AML-193 (cell line): ENCODE data around the gene APP.
"Not testable (repeated sequence)": the region's sequence is repeated elsewhere in the genome, so short reads cannot be mapped to it uniquely, and the experiment has no call there.

Experiments used
- DNase-seq, 2 experiments: peaks; one replicate each; lab custom pipeline; 2025; lab: John Stamatoyannopoulos, UW

The APP gene

GRCh38 chr21:26020510-26020909, 150.1 kb downstream of the APP start:
- DNase-seq = no peak

- DNase-seq = no peak
Measured at GRCh38 chr21:26020081-26020480, 150.5 kb downstream of the APP start.

- DNase-seq = no peak
Measured at GRCh38 chr21:26019236-26019635, 151.3 kb downstream of the APP start.

GRCh38 chr21:26013970-26014369, 156.6 kb downstream of the APP start:
- no peak for DNase-seq

GRCh38 chr21:26012482-26012881, 158.1 kb downstream of the APP start:
- not testable (repeated sequence) for DNase-seq

GRCh38 chr21:26011292-26011940, 159.2 kb downstream of the APP start:
- no peak for DNase-seq

GRCh38 chr21:26007951-26008498, 162.5 kb downstream of the APP start:
- no peak for DNase-seq

- DNase-seq = no peak
Measured at GRCh38 chr21:26005464-26005863, 165.1 kb downstream of the APP start.

- no peak for DNase-seq
Measured at GRCh38 chr21:26003404-26003803, 167.2 kb downstream of the APP start.

GRCh38 chr21:26001356-26001755, 169.2 kb downstream of the APP start:
- DNase-seq = no peak

GRCh38 chr21:25999921-26000582, 170.5 kb downstream of the APP start:
- DNase-seq = no peak

- DNase-seq = no peak
Measured at GRCh38 chr21:25997788-25998611, 172.6 kb downstream of the APP start.

- no peak for DNase-seq
Measured at GRCh38 chr21:25995278-25995677, 175.3 kb downstream of the APP start.

- DNase-seq = no peak
Measured at GRCh38 chr21:25994758-25995163, 175.8 kb downstream of the APP start.

GRCh38 chr21:25988738-25989137, 181.8 kb downstream of the APP start:
- DNase-seq = no peak

- no peak for DNase-seq
Measured at GRCh38 chr21:25987531-25987930, 183.0 kb downstream of the APP start.

GRCh38 chr21:25986928-25987327, 183.6 kb downstream of the APP start:
- no peak for DNase-seq

- no peak for DNase-seq
Measured at GRCh38 chr21:25985990-25986389, 184.6 kb downstream of the APP start.

GRCh38 chr21:25984538-25984937, 186.0 kb downstream of the APP start:
- no peak for DNase-seq

GRCh38 chr21:25983745-25984144, 186.8 kb downstream of the APP start:
- DNase-seq = no peak

- no peak for DNase-seq
Measured at GRCh38 chr21:25980710-25981109, 189.9 kb downstream of the APP start.

GRCh38 chr21:25979845-25980616, 190.5 kb downstream of the APP start:
- DNase-seq = no peak
